ENCODE measurements around the gene TMEM269.

DNA sequence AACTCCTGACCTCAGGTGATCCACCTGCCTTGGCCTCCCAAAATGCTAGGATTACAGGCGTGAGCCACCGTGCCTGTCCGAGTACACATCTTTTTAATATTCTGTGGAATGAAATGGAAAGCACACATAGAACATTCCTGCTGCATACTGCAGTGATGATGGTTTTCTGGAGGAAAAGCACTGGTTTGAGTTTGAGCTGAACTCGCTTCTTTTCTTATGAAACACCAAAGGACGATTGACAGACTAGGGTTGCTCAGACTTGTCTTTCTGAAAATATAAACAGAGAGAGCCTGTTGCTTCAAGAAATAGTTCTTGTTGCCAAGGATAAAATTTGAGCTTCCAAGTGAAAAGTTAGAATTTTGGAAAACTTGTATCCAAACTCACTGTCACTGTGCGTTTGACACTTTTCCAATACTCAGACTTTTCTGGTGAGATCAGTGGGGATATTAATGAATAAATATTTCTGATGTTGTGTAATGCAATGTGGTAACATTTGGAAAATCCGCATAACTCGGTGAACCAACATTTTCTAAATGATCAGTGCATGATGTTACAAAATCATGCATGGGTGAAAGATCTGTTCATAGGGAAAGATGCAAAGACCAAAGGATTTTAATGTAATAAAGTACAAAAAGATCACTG, 17.2 kb downstream of the TMEM269 start:
- TF ChIP-seq GATA3 (IDR thresholded peaks at IDR 0.05; ENCODE audit: low read depth, low read length) (no peak), GATA2 (IDR thresholded peaks at IDR 0.05; ENCODE audit: low read depth, low read length) (no peak)

Measured in SH-SY5Y (cell line).